ENCODE results near the gene SLC22A1.

DNA sequence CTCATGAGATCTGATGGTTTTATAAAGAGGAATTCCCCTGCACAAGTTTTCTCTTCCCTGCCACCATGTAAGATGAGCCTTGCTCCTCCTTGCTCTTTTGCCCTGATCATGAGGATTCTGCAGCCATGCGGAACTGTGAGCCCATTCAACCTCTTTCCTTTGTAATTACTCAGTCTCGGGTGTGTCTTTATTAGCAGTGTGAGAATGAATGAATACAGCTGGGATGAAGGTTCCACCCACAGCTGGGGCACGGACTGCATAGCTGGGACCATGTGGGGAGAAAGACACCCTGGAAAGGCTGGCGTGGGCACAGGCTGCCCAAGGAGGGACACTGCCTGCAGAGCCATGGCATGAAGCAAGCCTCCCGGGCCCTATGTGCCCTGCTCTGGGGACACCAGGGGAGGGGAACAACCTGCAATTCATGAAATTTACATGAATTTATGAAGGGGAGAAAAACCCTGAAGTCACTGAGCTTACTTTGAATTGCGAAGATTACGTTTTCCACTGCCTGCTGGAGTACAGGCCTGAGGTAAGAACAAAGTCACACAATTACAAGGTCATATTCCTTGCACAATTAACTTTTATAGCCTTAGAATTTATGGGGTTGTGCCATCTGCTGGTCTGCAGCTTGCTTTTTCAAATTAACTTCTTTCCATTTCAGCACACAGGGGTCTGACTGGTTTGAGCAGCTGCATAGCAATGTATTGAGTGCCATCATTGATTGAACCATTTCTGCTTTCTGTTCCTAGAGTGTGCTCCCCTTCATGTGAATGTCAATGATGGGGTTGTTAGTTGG is 46.2 kb downstream of the SLC22A1 start:
- TF ChIP-seq POLR2A (IDR thresholded peaks at IDR 0.05): no peak
- no peak for TF ChIP-seq CTCF (IDR thresholded peaks at IDR 0.05)
